Measurements from ENCODE around the gene KLHDC7A. TPM values are rescaled to one million over a fixed set of nuclear protein-coding genes. Genes with fewer than 3 reads are reported as not detected.

KLHDC7A gene
- polyA plus RNA-seq, 2 of the 4 experiments (the other 2 are of a cell fraction) = 0.74 to 2.3 TPM

DNA sequence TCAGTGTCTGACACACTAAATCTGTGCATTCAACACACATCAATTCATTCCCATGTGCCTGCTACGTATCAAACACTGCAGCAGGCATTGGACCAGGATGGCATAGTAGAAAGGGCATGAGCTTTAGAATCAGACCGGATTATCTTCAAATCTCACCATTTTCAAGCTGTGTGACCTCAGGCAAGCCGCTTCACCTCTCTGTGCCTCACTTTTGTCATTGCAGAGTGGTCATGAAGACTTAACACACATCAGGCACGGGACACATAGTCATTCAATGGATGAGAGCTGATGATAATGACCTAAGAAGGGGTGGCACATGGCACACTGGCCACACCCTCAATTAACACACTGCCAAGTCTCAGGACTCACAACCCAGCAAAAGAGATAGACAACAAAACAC, 46.8 kb downstream of the KLHDC7A start (continued):
- TF ChIP-seq, protein P1, sequence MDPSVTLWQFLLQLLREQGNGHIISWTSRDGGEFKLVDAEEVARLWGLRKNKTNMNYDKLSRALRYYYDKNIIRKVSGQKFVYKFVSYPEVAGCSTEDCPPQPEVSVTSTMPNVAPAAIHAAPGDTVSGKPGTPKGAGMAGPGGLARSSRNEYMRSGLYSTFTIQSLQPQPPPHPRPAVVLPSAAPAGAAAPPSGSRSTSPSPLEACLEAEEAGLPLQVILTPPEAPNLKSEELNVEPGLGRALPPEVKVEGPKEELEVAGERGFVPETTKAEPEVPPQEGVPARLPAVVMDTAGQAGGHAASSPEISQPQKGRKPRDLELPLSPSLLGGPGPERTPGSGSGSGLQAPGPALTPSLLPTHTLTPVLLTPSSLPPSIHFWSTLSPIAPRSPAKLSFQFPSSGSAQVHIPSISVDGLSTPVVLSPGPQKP (IDR thresholded peaks at IDR 0.05; ENCODE audit: low read depth, low read length) = no peak
- no peak for TF ChIP-seq EP300 (IDR thresholded peaks at IDR 0.05)
- no peak for TF ChIP-seq HDAC2 (IDR thresholded peaks at IDR 0.05)
- TF ChIP-seq, protein P2, sequence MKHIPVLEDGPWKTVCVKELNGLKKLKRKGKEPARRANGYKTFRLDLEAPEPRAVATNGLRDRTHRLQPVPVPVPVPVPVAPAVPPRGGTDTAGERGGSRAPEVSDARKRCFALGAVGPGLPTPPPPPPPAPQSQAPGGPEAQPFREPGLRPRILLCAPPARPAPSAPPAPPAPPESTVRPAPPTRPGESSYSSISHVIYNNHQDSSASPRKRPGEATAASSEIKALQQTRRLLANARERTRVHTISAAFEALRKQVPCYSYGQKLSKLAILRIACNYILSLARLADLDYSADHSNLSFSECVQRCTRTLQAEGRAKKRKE (CRISPR knock-in tag; IDR thresholded peaks at IDR 0.05; ENCODE audit: low read depth) = no peak
- no peak for TF ChIP-seq TP53 (CRISPR knock-in tag; IDR thresholded peaks at IDR 0.05)
- no peak for TF ChIP-seq RFX5 (IDR thresholded peaks at IDR 0.05)
- TF ChIP-seq JUN (IDR thresholded peaks at IDR 0.05) = no peak
- TF ChIP-seq EHMT2 (IDR thresholded peaks at IDR 0.05; ENCODE audit: low read depth) = no peak
- TF ChIP-seq BHLHE40 (IDR thresholded peaks at IDR 0.05; ENCODE audit: low read depth, low read length) = no peak

DNA sequence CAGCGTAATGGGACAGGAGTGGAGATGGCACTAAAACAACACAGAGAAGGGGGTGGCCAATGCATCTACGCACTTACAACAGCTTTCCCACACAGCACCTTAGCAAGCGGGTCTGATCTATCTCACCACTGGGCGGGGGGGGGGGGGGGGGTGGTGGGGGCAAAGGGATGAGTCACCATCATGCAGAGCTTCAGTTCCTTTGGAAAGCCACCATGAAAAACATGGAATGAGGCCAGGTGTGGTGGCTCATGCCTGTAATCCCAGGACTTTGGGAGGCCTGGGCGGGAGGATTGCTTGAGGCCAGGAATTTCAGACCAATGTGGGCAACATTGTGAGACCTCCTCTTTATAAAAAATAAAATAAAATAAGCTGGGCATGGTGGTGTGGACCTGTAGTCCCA, 47.2 kb downstream of the KLHDC7A start:
- Histone ChIP-seq H3K4me1 (no peaks in the 10 kb centered on the region), H3K4me3 (no peak overlapping the region), H3K27ac (no peak overlapping the region), H3K4me2 (no peak overlapping the region), H3K9me3 (no peaks in the 10 kb centered on the region)
- no peak for DNase-seq (ENCODE audit: low read depth in 1 of 2, low spot score in 1 of 2)
- CTCF ChIA-PET = interaction anchor here (0.9 kb wide), 1 partner anchor 42 kb away, joined by 3 read pairs; no protein-coding TSS in a partner anchor
- POLR2A ChIA-PET = no interaction called here
- WGBS (ENCODE audit: missing lambda C conversion rate) = 73% methylated on average over 4 of the region's 5 CpGs
- no peak for FAIRE-seq
- TF ChIP-seq RCOR1 (IDR thresholded peaks at IDR 0.05; ENCODE audit: low read depth, low read length) = no peak
- TF ChIP-seq, protein P1 (IDR thresholded peaks at IDR 0.05; ENCODE audit: low read depth, low read length) = no peak
- TF ChIP-seq TFCP2L1 (CRISPR knock-in tag; IDR thresholded peaks at IDR 0.05) = no peak
- TF ChIP-seq ZFP36 (IDR thresholded peaks at IDR 0.05; ENCODE audit: borderline replicate concordance, partially characterized antibody) = no peak
- TF ChIP-seq NFE2L2 (conservative IDR thresholded peaks at IDR 0.05; ENCODE audit: low read length) = no peak
- TF ChIP-seq, protein P3, sequence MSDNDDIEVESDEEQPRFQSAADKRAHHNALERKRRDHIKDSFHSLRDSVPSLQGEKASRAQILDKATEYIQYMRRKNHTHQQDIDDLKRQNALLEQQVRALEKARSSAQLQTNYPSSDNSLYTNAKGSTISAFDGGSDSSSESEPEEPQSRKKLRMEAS (IDR thresholded peaks at IDR 0.05) = no peak
- TF ChIP-seq FOSB (CRISPR knock-in tag; IDR thresholded peaks at IDR 0.05) = no peak
- no peak for TF ChIP-seq POLR2A (IDR thresholded peaks at IDR 0.05; ENCODE audit: low read length)
- TF ChIP-seq SREBF2 (IDR thresholded peaks at IDR 0.05) = no peak
- no peak for TF ChIP-seq CHD4 (IDR thresholded peaks at IDR 0.05; ENCODE audit: borderline replicate concordance)
- no peak for ATAC-seq

DNA sequence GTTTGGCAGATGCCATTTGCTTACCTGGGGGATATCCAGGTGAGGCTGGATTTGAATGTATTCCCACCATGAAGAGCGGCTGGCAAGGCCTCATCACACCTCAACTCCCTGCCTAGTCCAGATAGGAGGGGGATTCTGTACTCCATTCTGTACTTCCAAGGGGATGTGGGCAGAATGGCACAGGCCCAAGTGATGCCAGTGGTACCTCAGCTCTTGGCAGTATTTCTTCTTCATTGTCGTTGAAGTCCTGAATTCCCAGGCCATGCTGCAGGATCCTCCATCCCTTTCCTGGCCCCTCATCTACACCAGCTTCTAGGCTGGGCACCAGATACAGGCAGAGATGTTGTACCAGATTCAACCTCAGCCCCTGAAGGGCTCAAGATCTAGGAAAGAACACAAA, 47.9 kb downstream of the KLHDC7A start:
- Histone ChIP-seq H3K4me2 (no peak overlapping the region), H3K27ac (no peak overlapping the region), H3K4me3 (no peak overlapping the region), H3K4me1 (no peaks in the 10 kb centered on the region), H3K9me3 (no peaks in the 10 kb centered on the region)
- FAIRE-seq (no peak), DNase-seq (ENCODE audit: low read depth in 1 of 2, low spot score in 1 of 2) (no peak), ATAC-seq (no peak)
- 40% methylated on average over 2 of the region's 2 CpGs for WGBS (ENCODE audit: missing lambda C conversion rate)
- TF ChIP-seq GATA3 (IDR thresholded peaks at IDR 0.05; ENCODE audit: borderline replicate concordance) (no peak), TP53 (CRISPR knock-in tag; IDR thresholded peaks at IDR 0.05) (no peak)
- TF ChIP-seq, protein P2 (CRISPR knock-in tag; IDR thresholded peaks at IDR 0.05; ENCODE audit: low read depth) = no peak
- ChIA-PET CTCF (no interaction called here), POLR2A (no interaction called here)

DNA sequence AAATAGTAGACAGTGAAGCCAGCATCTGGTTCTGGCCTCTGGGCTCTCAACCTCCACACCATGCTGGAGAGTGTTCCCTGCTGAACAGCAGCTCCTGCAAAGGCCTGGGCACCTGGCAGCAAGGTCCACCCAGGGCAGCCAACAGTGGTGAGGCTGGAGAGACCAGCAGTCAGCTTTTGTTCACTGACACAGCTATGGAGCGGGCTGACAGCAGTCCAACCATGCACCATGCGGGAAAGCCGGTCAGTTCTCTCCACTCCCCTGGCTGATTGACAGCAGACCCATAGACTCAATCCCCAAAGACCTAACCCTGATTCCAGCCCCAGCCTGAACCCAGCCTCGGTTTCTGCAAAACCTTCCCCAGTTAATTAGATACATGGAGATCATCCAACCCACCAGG, 49.0 kb downstream of the KLHDC7A start:
- no peak for ATAC-seq
- H3K27ac ChIP-seq = no peak overlapping the region
- no peaks in the 10 kb centered on the region for H3K9me3 ChIP-seq
- no peak overlapping the region for H3K4me2 ChIP-seq
- POLR2A ChIA-PET = no interaction called here
- no peak overlapping the region for H3K4me3 ChIP-seq
- no peak for FAIRE-seq
- no peaks in the 10 kb centered on the region for H3K4me1 ChIP-seq
- DNase-seq (ENCODE audit: low read depth in 1 of 2, low spot score in 1 of 2) = no peak
- CTCF ChIA-PET = interaction anchor here (0.7 kb wide), 1 partner anchor 244 kb away, joined by 3 read pairs; no protein-coding TSS in a partner anchor
- 67% methylated on average over 4 of the region's 4 CpGs for WGBS (ENCODE audit: missing lambda C conversion rate)
- TF ChIP-seq ESRRA (IDR thresholded peaks at IDR 0.05; ENCODE audit: borderline replicate concordance, low read length) (no peak), HDAC2 (IDR thresholded peaks at IDR 0.05) (no peak), CBX2 (IDR thresholded peaks at IDR 0.05; ENCODE audit: borderline replicate concordance, low read depth) (no peak), SREBF2 (IDR thresholded peaks at IDR 0.05) (no peak)
